ENCODE data around the gene BIRC7.

- TF ChIP-seq CTCF (IDR thresholded peaks at IDR 0.05): no peak
- no peak for TF ChIP-seq EP300 (IDR thresholded peaks at IDR 0.05)
- no peak for TF ChIP-seq POLR2A (IDR thresholded peaks at IDR 0.05)
Observed at GRCh38 chr20:63219447-63219821, 16.3 kb upstream of the BIRC7 start.

All from tibial nerve (tissue), 4 donors.